ENCODE results near the gene RGL3. TPM values are rescaled to one million over a fixed set of nuclear protein-coding genes. Genes with fewer than 3 reads are reported as not detected.

Gene RGL3
- total RNA-seq, 6 experiments from 2014 or later, result 6.7 to 26.6 (median 19.7) TPM

DNA sequence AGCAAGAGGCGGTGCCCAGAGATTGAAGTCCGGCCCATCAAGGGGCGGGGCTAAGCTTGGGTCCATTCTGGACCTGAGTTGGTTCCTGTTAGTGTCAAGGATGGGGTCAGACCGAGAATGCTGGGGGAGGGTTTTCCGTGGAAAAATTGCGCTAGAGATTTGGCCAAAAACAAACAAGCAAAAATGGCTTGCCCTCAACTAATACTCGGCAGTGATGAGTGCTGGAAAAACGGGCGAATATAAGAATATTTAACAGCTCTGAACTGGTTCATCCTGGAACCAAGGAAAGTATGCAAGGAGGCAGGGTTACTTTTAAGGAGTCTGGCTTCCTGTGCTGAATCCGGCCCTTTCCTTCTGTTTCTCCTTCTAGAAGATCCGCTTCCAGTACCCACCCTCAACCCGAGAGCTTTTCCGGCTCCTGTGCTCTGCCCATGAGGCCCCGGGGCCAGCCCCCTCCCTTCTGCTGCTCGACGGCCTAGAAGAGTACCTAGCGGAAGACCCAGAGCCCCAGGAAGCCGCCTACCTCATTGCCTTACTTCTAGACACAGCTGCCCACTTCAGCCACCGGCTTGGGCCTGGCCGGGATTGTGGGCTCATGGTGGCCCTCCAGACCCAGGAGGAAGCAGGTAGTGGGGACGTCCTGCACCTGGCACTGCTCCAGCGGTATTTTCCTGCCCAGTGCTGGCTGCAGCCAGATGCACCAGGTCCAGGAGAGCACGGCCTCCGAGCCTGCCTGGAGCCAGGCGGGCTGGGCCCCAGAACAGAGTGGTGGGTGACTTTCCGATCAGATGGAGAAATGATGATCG is 43.8 kb downstream of the RGL3 start:
- Histone ChIP-seq H3K9me3 (no peaks in the 10 kb centered on the region), H3K36me3 (no peaks in the 10 kb centered on the region), H3K4me3 (peak overlapping the region; percentile 48 to 73 (median 64)), H3K4me1 (peaks cover 0 to 26% (median 13%) of the 10 kb centered on the region in 4 donors), H3K27ac (peak overlapping the region; percentile 68 to 93 (median 89)), H3K27me3 (no peaks in the 10 kb centered on the region)
- DNase-seq (peak; percentile 81 to 85 (median 84)), ATAC-seq (peak; percentile 18 to 28 (median 21))
- intact Hi-C loops (cut with DNase I), result no loop called here
- WGBS (ENCODE audit: insufficient coverage, low coverage, low lambda C conversion rate, missing lambda C conversion rate), result 0% methylated on average over 18 of the region's 27 CpGs
- TF ChIP-seq POLR2A (IDR thresholded peaks at IDR 0.05), result peak; percentile 95
- TF ChIP-seq, protein P1, sequence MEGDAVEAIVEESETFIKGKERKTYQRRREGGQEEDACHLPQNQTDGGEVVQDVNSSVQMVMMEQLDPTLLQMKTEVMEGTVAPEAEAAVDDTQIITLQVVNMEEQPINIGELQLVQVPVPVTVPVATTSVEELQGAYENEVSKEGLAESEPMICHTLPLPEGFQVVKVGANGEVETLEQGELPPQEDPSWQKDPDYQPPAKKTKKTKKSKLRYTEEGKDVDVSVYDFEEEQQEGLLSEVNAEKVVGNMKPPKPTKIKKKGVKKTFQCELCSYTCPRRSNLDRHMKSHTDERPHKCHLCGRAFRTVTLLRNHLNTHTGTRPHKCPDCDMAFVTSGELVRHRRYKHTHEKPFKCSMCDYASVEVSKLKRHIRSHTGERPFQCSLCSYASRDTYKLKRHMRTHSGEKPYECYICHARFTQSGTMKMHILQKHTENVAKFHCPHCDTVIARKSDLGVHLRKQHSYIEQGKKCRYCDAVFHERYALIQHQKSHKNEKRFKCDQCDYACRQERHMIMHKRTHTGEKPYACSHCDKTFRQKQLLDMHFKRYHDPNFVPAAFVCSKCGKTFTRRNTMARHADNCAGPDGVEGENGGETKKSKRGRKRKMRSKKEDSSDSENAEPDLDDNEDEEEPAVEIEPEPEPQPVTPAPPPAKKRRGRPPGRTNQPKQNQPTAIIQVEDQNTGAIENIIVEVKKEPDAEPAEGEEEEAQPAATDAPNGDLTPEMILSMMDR (IDR thresholded peaks at IDR 0.05), result no peak

GRCh38 chr19:11374433-11375142 is 44.5 kb downstream of the RGL3 start, which contains the start of gene SWSAP1:
TSS of gene SWSAP1 (plus strand) at chr19:11374666. CDS start at chr19:11374681, 15 bp downstream.
- no peaks in the 10 kb centered on the region for H3K27me3 ChIP-seq
- DNase-seq (peak; percentile 98 to 99 (median 99)), ATAC-seq (peak; percentile 84 to 95 (median 92))
- peak within 1 kb of the TSS; percentile 89 to 93 (median 89) for H3K27ac ChIP-seq
- H3K9me3 ChIP-seq, result no peaks in the 10 kb centered on the region
- H3K36me3 ChIP-seq, result no peaks in the 10 kb centered on the region
- intact Hi-C loops (cut with DNase I), result no loop called here
- peaks cover 0 to 25% (median 11%) of the 10 kb centered on the region in 4 donors for H3K4me1 ChIP-seq
- under 1% methylated on average over 33 of the region's 44 CpGs for WGBS (ENCODE audit: insufficient coverage, low coverage, low lambda C conversion rate, missing lambda C conversion rate)
- TF ChIP-seq, protein P1 (IDR thresholded peaks at IDR 0.05), result no peak
- no peak for TF ChIP-seq POLR2A (IDR thresholded peaks at IDR 0.05)
- peak within 1 kb of the TSS; percentile 54 to 73 (median 64) for H3K4me3 ChIP-seq

GRCh38 chr19:11373885-11374432 is 45.2 kb downstream of the RGL3 start:
- ATAC-seq (no peak), DNase-seq (no peak)
- no peaks in the 10 kb centered on the region for H3K36me3 ChIP-seq
- no peaks in the 10 kb centered on the region for H3K9me3 ChIP-seq
- intact Hi-C loops (cut with DNase I), result no loop called here
- peaks cover 0 to 25% (median 11%) of the 10 kb centered on the region in 4 donors for H3K4me1 ChIP-seq
- H3K27ac ChIP-seq, result peak overlapping the region; percentile 71 to 89 (median 76)
- TF ChIP-seq POLR2A (IDR thresholded peaks at IDR 0.05), result no peak
- TF ChIP-seq, protein P1 (IDR thresholded peaks at IDR 0.05), result no peak
- peak overlapping the region in 2 of 3 donors; percentile 64 to 73 for H3K4me3 ChIP-seq
- 34% methylated on average over 11 of the region's 11 CpGs for WGBS (ENCODE audit: insufficient coverage, low coverage, low lambda C conversion rate, missing lambda C conversion rate)
- no peaks in the 10 kb centered on the region for H3K27me3 ChIP-seq

- Histone ChIP-seq H3K9me3 (no peaks in the 10 kb centered on the region), H3K4me3 (peak overlapping the region in 1 of 3 donors; percentile 73), H3K27me3 (no peaks in the 10 kb centered on the region), H3K4me1 (peaks cover 0 to 25% (median 11%) of the 10 kb centered on the region in 4 donors), H3K27ac (no peak overlapping the region), H3K36me3 (no peaks in the 10 kb centered on the region)
- TF ChIP-seq POLR2A (IDR thresholded peaks at IDR 0.05), result no peak
- TF ChIP-seq, protein P1 (IDR thresholded peaks at IDR 0.05), result no peak
- intact Hi-C loops (cut with DNase I), result no loop called here
- ATAC-seq, result no peak
- 45% methylated on average over 7 of the region's 10 CpGs for whole genome bisulfite sequencing (ENCODE audit: insufficient coverage, low coverage, low lambda C conversion rate, missing lambda C conversion rate)
- no peak for DNase-seq
Observed at GRCh38 chr19:11373166-11373884, 45.8 kb downstream of the RGL3 start.

Measured in right lobe of liver (tissue), 6 donors.